ENCODE data around the gene NUP98. TPM values are rescaled to one million over a fixed set of nuclear protein-coding genes. Genes with fewer than 3 reads are reported as not detected.

The NUP98 gene
- total and polyA plus RNA-seq, 4 donors = 10.9 to 75.0 (median 43.9) TPM

GRCh38 chr11:3675971-3676370, 121.4 kb downstream of the NUP98 start (continued):
- TF ChIP-seq CTCF (IDR thresholded peaks at IDR 0.05; ENCODE audit: low read depth, low read length, missing input control) (no peak), RAD21 (IDR thresholded peaks at IDR 0.05) (no peak)

DNA sequence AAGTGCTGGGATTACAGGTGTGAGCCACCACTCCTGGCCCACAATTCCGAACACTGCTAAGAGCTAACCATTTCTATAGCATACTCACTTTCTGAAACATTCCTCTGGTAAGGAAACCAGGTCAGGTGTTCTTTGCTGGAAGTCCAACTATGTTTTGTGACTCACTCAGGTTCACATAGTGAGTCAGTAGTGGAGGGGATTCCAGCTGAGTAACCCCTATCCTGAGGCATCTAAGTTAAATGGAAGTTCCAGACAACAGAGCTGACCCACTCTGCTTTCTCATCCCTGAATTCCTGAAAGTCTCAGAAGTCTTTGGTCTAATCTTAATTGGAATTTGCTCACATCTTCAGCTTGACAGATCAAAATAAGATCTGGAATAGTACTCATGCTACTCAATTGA, 123.2 kb downstream of the NUP98 start:
- 100% methylated on average over 1 of the region's 1 CpG for WGBS
- TF ChIP-seq JUND (IDR thresholded peaks at IDR 0.05) (no peak), TAF1 (conservative IDR thresholded peaks at IDR 0.05) (no peak), SP1 (IDR thresholded peaks at IDR 0.05) (no peak), RXRA (IDR thresholded peaks at IDR 0.05) (no peak)

GRCh38 chr11:3671334-3672254, 125.8 kb downstream of the NUP98 start, which contains the start of gene CHRNA10:
Gene CHRNA10 (minus strand): TSS chr11:3671384. CDS start chr11:3671312, 72 bp downstream.
- H3K9ac ChIP-seq (ENCODE audit: low read depth in 1 of 2, low read length in 2 of 2) = no peak within 1 kb of the TSS
- no peak within 1 kb of the TSS for H3K27ac ChIP-seq (ENCODE audit: low read depth in 1 of 2, low read length in 2 of 2)
- no peak for TF ChIP-seq HNF4G (IDR thresholded peaks at IDR 0.05)
- TF ChIP-seq FOXA1 (IDR thresholded peaks at IDR 0.05) = no peak
- TF ChIP-seq RAD21 (IDR thresholded peaks at IDR 0.05) = no peak
- no peak for TF ChIP-seq FOXA2 (IDR thresholded peaks at IDR 0.05)
- no peak for TF ChIP-seq NR2F2 (IDR thresholded peaks at IDR 0.05)
- no peak for TF ChIP-seq TAF1 (conservative IDR thresholded peaks at IDR 0.05)
- TF ChIP-seq EGR1 (IDR thresholded peaks at IDR 0.05; ENCODE audit: low read depth in 2 of 2) = no peak
- no peak for TF ChIP-seq CTCF (IDR thresholded peaks at IDR 0.05; ENCODE audit: low read depth, low read length, missing input control)
- no peak for TF ChIP-seq REST (IDR thresholded peaks at IDR 0.05)
- no peak for TF ChIP-seq RXRA (IDR thresholded peaks at IDR 0.05)
- no peak for TF ChIP-seq HNF4A (conservative IDR thresholded peaks at IDR 0.05)
- no peak for TF ChIP-seq JUND (IDR thresholded peaks at IDR 0.05)
- TF ChIP-seq, protein P1, sequence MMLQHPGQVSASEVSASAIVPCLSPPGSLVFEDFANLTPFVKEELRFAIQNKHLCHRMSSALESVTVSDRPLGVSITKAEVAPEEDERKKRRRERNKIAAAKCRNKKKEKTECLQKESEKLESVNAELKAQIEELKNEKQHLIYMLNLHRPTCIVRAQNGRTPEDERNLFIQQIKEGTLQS (IDR thresholded peaks at IDR 0.05) = no peak
- no peak for TF ChIP-seq SP1 (IDR thresholded peaks at IDR 0.05)
- TF ChIP-seq ZBTB33 (IDR thresholded peaks at IDR 0.05) = no peak
- TF ChIP-seq, protein P2, sequence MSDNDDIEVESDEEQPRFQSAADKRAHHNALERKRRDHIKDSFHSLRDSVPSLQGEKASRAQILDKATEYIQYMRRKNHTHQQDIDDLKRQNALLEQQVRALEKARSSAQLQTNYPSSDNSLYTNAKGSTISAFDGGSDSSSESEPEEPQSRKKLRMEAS (IDR thresholded peaks at IDR 0.05) = no peak
- no peak for TF ChIP-seq YY1 (IDR thresholded peaks at IDR 0.05)
- TF ChIP-seq GABPA (IDR thresholded peaks at IDR 0.05 in 1 of 2, conservative IDR thresholded peaks at IDR 0.05 in 1 of 2) = no peak
- 92% methylated on average over 9 of the region's 9 CpGs for WGBS
- peaks cover 14 to 77% (median 45%) of the 10 kb centered on the region in 4 donors for H3K36me3 ChIP-seq (ENCODE audit: control insufficient read depth in 4 of 4, insufficient read depth in 3 of 4, low read depth in 1 of 4, low read length in 3 of 4)
- H3K27me3 ChIP-seq (ENCODE audit: control insufficient read depth in 4 of 4, insufficient read depth in 4 of 4, low read length in 3 of 4) = no peaks in the 10 kb centered on the region
- no peak for DNase-seq (ENCODE audit: low spot score)
- no peaks in the 10 kb centered on the region for H3K9me3 ChIP-seq (ENCODE audit: control insufficient read depth in 4 of 4, low read length in 3 of 4)
- H3K4me3 ChIP-seq (ENCODE audit: low read depth in 1 of 3, low read length in 3 of 3) = no peak within 1 kb of the TSS
- no peaks in the 10 kb centered on the region for H3K4me1 ChIP-seq (ENCODE audit: control insufficient read depth in 4 of 4, insufficient read depth in 4 of 4, low read length in 3 of 4)

More for the DNA sequence above, 123.2 kb downstream of the NUP98 start:
- Histone ChIP-seq H3K4me1 (ENCODE audit: control insufficient read depth in 4 of 4, insufficient read depth in 4 of 4, low read length in 3 of 4) (no peaks in the 10 kb centered on the region), H3K9ac (ENCODE audit: low read depth in 1 of 2, low read length in 2 of 2) (no peak overlapping the region), H3K4me3 (ENCODE audit: low read depth in 1 of 3, low read length in 3 of 3) (no peak overlapping the region), H3K27ac (ENCODE audit: low read depth in 1 of 2, low read length in 2 of 2) (no peak overlapping the region), H3K27me3 (ENCODE audit: control insufficient read depth in 4 of 4, insufficient read depth in 4 of 4, low read length in 3 of 4) (no peaks in the 10 kb centered on the region), H3K36me3 (ENCODE audit: control insufficient read depth in 4 of 4, insufficient read depth in 3 of 4, low read depth in 1 of 4, low read length in 3 of 4) (peaks cover 8 to 79% (median 63%) of the 10 kb centered on the region in 4 donors), H3K9me3 (ENCODE audit: control insufficient read depth in 4 of 4, low read length in 3 of 4) (no peaks in the 10 kb centered on the region)
- no peak for DNase-seq (ENCODE audit: low spot score)
